GM21723 (cell line): ENCODE results near the gene TXNRD2.
"Not testable (repeated sequence)": the region's sequence is repeated elsewhere in the genome, so short reads cannot be mapped to it uniquely, and the experiment has no call there.

ENCODE experiments used
- ATAC-seq: cut with Tn5 transposase; IDR thresholded peaks from one replicate; pipeline ENCODE4 v1.9.1; 2021; ENCODE audit warnings: mild to moderate bottlenecking, moderate library complexity; ENCODE audit not compliant: unreplicated experiment

TXNRD2 gene

DNA sequence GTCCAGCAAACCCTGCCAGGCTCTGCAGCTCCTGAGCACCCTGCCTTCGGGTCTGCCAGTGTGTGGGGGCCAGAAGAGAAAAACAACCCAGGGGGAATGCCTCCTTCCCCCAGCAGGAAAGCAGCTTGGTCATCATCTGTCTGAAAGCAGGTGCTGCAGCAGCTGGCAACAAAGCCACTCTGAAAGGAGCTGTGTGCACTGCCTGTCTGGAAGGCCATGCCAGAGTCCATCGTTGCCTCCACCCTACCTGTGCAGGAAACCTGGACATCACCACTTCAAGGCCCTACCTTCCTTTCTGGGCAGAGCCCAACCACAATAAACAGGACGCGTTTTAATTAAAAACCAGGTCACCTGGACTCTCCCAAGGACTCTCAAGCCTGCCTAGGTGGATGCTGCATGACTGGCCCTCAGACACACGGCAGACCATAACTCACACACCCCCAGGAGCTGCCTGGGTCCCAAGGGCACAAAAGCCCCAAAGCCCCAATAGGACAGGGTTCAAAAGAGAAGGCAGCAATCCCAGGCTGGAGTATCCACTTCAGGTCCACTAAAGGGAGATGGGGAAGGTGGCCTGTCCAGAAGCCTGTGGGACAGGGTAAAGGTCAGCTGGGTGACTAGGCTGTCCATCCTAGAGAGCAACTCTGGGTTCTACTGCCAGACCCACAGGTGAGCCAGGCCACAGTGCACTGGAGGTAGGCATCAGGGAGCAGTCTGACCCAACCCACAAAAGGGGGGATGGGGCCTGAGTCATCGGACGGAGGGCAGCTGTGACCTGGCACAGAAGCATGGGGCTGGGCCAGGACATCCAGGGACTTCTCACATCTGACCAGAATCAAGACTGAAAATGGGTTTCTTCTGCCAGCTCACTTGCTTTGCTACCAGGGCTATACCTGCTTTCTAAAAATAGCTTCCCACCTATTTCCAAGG, 93.1 kb downstream of the TXNRD2 start:
- no peak for ATAC-seq

DNA sequence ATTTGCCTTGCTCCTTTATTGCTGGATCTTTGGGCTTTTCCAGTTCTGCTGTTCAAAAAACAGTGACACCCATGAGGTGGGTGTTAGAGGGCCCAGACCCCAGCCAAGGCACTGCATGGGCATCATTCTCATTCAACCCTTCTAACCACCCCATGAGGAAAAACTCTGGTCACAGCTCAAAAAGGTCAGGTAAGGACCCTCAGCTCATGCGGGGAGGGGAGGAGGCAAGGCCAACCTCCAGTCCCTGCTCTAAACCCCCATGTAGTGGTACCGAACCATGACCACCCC, 94.3 kb downstream of the TXNRD2 start:
- no peak for ATAC-seq

DNA sequence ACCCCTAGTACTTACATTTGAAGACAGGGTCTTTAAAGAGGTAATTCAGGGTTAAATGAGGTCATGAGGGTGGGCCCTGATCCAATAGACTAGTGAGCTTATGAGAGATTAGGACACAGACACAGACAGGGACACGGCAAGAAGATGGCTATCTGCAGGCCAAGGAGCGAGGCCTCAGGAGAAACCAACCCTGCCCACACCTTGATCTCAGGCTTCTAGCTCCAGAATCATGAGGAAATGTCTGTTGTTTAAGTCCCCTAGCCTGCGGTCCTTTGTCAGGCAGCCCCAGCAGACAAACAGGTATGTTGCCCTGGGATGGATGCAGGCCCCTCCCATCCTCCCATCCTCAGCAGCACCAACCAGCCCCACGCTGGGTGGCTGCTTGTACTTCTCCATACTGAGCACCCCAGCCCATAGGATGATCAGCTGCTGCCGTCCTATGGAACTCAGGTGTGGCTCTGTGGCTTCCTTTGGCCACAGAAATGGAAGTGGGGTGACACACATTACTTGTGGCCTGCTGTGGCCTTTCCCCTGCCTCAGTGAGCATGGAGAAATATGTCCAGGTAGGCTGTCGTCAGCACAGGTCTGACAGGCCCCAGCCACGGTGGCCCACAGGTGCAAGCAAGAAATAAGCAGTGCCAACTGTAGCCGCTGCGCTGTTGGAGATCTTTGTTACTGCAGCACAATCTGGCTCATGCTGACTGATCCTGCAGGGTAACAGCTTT, 94.8 kb downstream of the TXNRD2 start:
- ATAC-seq, result no peak

DNA sequence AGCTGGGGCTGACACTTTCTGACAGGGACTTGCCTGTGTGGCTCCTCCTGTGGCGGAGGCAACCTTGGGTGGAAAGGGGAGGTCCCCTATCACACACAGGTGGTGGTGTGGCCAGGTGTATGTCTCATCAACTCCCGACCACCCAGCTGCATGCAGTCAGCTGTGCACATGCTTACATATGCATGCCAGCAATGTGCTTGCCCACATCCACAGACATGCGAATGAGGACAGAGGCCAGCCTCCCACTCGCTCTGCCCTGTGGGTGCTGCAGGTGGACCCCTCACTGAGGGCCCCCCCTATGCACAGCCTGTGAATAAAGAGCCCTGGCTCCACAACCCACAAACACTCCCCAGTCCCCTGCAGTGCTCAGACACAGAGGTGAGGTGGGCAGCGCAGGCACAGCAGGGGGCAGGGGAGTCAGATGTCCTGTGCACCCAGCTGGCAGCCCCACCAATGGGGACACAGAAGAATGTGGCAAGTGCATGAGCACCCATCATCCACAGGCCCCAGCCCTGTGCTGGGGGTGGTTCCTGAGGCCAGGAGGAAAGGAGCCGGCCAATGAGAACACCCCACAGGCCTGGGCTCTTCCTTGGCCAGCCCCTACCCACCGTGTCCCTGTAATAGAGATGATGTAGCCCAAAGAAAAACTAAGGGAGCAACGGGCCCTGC, 96.4 kb downstream of the TXNRD2 start:
- no peak for ATAC-seq

DNA sequence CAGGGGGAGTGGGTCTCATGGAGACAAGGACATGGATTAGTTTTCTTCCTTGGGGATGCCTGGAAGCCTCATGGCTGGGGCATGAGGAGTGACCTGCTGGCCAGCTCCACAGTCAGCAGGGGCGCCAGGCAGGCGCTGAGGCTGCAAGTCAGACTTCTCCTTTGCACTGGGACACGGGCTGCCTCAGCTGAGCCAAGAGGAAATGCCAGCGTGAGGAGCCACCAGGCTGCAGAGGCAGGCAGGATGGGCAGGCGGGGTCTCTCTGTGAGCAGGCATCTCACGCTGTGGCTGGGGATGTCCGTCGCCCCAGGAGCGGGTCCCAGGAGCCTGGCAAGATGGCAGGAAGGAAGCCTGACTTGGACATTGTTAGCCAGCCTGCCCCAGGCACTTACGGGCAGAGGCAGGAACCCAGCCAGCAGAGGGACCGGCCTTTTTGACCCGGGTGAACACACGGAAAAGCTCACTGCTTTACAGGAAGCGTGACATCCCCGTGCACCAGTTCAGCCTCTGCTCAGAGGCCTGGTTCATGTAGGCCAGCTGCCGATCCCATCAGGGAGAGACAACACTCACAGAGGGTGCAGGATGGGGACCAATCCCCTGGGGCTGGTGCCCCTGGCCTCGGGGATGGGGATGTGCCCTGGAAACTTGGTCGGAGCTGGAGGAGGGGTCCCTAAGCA, 97.1 kb downstream of the TXNRD2 start:
- no peak for ATAC-seq

DNA sequence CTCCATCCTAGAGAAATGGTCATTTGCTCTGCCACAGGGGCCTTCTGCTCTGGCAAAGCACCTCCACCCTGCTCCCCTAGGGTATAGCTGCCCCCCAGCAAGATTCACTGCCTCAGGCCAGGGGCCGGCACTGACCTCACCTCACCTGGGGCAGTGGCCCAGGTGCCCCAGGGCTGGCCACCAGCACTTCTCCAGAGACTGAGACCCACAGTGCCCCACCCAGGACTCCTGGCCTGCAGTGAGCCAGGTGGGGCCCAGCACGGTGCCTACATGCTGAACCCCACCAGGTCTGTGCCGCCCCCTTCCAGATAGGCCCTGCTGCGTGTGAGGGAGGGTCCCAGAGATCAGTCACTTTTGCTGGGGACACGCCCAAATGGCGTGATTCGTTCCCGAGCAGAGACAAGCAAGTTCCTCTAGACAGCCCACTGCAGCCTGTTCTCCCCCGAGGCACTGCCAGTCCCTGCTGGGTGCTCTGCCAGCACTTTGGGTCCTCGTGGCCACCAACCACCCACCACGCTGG, 97.7 kb downstream of the TXNRD2 start:
- ATAC-seq, result no peak

DNA sequence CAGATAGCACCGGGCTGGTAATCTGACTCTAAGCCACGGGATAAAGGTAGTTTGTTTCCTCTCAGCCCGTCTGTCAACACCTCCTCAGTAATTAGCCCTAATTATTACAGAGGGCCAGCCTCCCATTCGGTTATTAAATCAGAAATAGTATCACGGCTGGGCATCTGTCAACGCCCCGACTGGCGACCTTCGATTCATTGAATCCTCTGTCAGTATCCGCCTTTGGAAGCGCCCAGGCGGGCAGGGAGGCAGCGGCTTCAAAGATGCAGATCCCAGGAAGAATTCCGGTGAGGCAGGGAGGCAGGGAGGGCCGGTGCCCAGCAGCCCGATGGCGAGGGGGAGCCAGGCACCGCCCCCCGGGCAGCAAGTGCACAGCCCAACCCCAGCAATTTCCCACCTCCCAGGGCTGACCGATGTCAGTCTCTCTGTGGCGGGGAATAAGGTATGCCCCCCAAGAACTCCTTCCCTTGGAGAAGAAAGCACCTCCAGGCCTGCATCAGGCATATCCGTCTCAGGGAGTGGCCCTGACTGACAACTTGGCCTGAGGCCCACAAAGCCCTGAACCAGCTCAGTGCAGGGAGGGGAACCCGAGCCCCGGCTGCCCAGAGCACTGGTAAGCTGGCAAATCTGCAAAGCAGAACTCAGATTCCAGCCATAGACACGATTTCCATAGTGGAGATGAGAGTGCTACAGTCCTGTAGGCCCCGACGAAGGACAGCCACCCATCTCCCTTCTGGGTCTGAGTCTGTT, 98.3 kb downstream of the TXNRD2 start:
- no peak for ATAC-seq

DNA sequence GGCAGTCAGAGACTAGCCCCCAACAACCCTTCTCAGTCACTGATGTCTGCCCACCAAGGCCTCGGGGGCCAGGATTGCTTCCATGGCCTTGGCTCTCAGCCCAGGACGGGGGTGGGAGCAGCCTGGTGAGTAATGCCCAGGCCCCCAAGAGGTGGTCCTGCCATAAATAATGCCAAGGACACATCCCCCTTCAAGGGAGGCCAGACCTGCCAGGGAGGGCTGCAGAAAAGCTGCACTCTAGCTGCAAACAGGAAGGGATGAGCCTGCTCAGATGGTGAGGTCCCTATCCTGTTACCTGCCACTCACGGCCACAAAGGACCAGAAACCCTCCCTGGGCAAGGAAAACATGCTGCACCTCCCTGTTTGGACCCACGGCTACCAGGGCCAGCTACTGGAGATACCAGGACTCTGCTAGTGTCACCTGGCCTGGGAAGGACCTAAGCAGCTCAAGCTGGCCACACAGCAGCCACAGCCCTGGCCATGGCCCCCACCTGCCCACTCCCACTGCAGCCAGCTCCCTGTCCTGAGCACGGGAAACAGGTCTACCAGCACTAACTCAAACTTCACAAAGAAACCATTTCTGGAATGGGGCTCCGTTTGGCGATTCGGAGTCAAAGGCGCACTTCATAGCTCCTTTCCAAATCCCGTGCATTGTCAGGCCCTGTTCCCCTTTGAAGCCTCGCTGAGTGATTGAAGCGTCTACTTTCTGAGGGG, 99.1 kb downstream of the TXNRD2 start:
- no peak for ATAC-seq

DNA sequence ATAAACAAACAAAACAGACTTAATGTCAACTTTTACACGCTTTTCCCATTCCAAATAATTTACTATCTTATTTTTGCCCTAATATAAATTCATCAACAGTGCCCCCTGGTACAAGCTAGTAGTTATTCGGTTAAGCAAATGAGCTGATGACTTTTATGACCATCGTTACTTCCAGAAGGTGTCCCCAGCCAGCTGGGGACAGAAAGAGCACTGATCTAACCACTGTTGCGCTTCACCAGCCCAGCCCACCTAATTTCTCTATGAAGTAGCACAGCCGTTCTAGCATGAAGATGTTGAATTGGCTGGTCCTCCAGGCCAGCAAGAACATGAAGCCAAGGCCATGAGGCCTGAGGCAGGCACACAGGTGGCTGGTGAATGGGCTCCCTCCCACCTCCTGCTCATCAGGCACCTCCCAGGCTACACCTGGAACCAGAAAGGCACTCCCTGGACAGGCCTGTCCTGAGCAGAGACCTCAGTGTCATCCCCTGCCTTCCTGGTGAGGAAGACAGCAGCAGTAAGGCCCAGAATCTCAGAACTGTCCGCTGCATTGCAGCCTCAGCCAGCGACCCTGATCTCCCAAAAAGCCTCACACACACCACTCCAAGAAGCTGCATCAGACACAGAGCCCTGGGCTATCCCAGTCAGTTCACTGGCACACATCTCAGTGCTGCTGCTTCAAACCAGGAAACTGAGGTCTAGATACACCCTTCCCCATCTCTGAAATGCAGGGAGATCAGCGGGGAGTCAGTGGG, 99.8 kb downstream of the TXNRD2 start:
- no peak for ATAC-seq

DNA sequence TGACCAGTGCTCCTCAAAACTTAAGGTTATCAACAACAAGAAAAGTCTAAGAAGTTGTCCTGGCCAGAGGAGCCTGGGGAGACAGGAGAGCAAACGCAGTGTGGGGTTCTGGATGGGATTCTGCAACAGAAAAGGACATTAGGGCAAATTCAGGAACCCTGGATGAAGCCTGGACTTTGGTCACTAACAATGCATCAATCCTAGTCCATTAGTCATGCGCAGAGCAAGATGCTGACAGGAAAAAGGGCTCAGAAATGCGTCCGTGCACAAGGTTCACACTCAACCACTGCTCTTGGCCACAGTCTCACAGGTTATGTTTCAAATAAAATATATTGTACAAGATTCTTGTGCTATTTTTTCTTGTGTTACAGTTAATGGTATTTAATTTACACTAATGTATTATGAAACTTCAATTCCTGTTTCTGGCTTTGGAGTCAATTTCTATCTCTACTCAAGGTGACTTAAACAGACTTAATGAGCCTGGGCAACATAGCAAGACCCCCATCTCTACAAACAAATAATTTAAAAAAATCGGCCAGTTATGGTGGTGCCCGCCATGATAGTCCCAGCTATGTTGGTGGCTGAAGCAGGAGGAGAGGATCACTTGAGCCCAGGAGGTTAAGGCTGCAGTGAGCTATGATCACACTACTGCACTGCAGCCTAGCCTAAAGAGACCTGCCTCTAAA, 100.5 kb downstream of the TXNRD2 start:
- ATAC-seq, result no peak

DNA sequence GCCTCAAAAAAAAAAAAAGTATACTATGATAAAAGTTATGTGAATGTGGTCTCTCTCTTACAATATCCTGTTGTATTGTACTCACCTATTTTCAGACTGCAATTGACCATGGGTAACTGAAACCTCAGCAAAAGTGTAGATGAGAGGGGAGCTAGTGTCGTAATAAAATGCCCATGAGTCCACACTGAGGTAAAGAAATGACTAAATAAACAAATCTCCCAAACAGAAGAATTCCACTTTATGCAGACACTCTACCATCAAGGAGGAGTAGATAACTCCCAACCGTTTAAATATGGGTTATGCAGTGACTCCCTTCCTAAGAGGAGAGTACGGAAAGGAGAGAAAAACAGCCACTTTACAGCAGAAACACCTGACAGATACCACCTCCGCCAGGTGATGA, 101.6 kb downstream of the TXNRD2 start:
- no peak for ATAC-seq

DNA sequence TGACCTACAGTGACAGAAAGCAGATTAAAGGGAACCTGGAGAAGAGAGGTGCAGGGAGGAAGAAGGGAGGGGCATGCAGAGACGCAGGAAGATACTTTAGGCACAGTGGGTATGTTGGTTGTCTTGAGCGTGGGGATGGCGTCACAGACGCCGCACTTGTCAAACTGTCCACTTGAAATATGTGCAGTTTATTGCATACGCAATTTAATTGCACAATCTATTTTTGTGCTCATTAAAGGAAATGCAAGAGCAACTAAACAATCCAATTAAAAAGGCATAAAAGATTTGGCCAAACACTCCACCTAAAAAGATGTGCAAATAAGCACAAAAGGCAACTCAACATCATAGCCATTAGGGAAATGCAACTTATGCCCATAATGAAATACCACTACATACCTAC, 103.7 kb downstream of the TXNRD2 start:
- no peak for ATAC-seq

DNA sequence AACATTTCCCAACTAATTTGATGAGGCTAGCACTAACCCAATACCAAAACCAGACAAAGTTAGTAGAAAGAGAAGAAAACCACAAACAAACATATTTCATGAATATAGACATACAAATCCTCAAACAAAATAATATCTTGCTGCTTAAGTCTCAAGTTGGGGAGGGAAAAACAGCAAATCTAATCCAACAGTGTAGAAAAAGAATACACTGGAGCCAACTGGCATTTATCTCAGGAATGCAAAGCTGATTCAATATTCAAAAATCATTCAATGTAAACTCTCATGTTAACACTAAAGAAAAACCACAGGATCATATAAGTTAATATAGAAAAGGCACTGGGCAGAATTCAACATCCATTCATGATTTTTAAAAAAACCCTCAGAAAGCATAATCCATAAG, 105.1 kb downstream of the TXNRD2 start:
- ATAC-seq, result no peak

DNA sequence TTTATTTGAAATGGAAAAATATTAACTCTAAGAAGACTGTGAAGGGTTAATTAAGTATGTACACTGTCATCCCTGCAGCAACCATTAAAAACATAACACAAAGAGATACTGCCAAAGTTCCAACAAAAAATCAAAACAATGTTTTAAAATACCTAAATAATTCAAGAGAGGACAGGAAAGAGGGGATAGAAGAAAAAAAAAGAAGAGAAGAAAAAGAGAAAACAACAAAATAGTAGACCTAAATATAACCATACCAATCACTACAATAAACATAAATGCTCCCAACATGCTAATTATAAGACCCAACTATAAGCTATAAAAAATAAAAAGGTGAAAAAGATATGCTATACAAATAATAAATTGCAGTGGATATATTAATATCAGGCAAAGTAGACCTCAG, 107.0 kb downstream of the TXNRD2 start:
- ATAC-seq, result no peak

DNA sequence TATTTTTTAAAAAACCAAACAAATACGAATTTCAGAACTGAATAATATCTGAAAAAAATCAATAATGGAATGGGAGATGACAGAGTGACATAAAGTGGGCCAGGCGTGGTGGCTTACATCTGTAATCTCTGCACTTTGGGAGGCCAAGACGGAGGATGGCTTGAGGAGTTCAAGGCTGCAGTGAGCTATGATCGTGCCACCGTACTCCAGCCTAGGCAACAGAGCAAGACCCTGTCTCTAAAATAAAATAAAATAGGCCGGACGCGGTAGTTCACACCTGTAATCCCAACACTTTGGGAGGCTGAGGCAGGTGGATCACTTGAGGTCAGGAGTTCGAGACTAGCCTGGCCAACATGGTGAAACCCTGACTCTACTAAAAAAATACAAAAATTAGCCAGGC, 108.3 kb downstream of the TXNRD2 start:
- ATAC-seq, result not testable (repeated sequence)

DNA sequence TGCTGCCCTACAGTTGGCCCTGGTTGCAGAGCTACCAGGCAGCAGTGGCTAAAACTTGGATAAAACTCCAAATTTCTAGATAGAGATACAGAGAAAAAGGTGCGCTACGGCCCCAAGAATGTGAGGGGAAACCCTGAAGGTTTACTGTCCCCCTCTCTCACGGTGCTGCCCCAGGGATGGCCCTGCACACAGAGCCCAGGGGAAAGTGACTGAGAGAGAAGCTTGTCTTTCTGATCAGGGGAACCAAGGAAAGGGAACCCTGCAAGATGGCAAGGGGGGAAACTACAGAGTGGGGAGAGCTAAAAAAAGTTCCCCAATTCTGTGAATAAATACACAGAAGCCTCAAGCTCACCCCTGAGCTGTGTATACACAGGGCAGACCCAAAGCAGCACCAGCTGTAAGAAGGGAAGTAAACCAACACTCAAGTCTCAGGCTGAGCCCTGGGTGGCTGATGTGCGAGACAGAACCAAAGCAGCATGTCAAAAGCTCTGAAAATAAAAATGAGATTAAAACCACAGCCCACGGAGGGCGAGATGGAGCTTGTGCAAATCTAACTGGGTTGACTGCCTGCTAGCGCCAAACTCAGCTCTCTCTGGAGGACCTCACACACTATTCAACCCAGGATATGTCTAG, 109.0 kb downstream of the TXNRD2 start:
- ATAC-seq, result no peak

DNA sequence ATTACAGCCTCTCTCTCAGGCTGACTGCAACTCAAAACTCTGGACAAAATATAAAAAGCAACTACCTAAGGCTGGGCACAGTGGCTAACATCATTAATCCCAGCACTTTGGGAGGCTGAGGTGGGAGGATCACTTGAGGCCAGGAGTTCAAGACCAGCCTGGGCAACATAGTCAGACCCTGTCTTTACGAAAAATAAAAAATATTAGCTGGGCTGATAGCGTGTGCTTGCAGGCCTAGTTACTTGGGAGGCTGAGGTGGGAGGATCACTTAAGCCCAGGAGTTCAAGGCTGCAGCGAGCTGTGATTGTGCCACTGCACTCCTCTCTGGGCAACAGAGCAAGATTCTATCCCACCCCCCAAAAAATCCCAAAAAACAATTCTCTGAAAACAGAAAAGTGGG, 109.6 kb downstream of the TXNRD2 start:
- not testable (repeated sequence) for ATAC-seq

DNA sequence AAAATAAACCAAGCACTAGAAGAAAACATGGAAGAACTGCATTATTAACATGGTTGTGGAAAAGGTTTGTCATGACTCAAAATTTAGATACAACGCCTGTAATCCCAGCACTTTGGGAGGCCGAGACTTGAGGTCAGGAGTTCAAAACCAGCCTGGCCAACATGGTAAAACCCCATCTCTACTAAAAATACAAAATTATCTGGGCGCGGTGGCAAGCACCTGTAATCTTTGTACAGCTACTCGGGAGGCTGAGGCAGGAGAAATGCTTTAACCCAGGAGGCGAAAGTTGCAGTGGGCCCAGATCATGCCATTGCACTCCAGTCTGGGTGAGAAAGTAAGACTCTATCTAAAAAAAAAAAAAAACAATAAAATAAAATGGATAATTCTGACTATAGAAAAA, 110.6 kb downstream of the TXNRD2 start:
- ATAC-seq, result no peak
